Stimulated activated CD8-positive, alpha-beta memory T cell treated with anti-CD3 and anti-CD28 coated beads, Interleukin-2, amount 100 ng/mL, for 1 hour (primary cell): Measurements from ENCODE around the gene ZNF804A.

ENCODE experiments used
- DNase-seq, 2 donors: peaks; one replicate each; pipeline ENCODE4 v3.0.0-alpha.2; 2020; ENCODE audit warnings: low read depth in 2 of 2

The ZNF804A gene

GRCh38 chr2:184938221-184938985 is 340.1 kb downstream of the ZNF804A start:
- DNase-seq = no peak

GRCh38 chr2:184945326-184945725 is 347.0 kb downstream of the ZNF804A start:
- no peak for DNase-seq

- no peak for DNase-seq
These were observed 347.5 kb downstream of the ZNF804A start for GRCh38 chr2:184945824-184946223.

GRCh38 chr2:184956856-184957255 is 358.5 kb downstream of the ZNF804A start:
- no peak for DNase-seq

- no peak for DNase-seq
These were observed 373.3 kb downstream of the ZNF804A start for GRCh38 chr2:184971546-184972068.
